ENCODE measurements around the gene MAEL. TPM values are rescaled to one million over a fixed set of nuclear protein-coding genes. Genes with fewer than 3 reads are reported as not detected.

MAEL gene
- total RNA-seq, 1 experiment from 2014 or later = not detected

DNA sequence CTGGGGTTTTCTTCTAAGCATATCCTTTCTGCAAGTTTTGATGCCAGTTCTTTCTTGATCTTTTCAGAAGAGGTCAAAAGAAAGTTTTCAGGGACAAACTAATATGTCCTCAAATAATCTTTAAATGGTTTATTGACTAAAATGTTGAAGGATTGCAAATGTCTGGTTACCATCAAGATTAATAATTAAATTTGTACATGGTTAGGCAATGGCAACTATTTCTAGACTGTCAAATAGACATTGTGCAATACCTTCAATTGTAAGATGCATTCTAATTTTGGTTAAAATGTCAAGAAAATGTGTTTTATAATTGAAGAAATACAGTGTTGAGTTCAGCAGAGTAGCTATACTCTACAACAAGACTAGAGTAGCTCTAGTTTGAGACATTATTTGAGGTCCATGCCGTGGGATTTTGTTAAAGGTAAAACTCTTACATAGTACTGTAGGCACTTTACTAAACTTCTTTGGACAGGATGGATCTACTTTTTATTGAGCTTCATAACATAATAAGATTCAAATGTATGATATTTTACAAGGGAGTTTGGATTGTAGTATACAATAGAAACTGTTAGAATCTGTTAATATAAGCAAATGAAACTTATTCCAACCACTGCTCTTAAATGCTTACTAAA is 22.6 kb downstream of the MAEL start:
- no peak overlapping the region for H3K4me3 Mint-ChIP-seq
- Histone ChIP-seq H3K18ac (ENCODE audit: insufficient read length, low read depth, low read length) (no peak overlapping the region), H3K4me1 (ENCODE audit: insufficient read depth, low read length) (no peaks in the 10 kb centered on the region), H4K8ac (replicated peaks; ENCODE audit: insufficient read length, low read depth, low read length) (no peak overlapping the region), H3T11ph (ENCODE audit: low read length) (no peak overlapping the region), H2BK15ac (ENCODE audit: low read depth, low read length) (no peak overlapping the region), H3K79me2 (ENCODE audit: insufficient read depth, low read length) (no peaks in the 10 kb centered on the region), H4K91ac (ENCODE audit: insufficient read length, low read depth, low read length) (no peak overlapping the region), H2AFZ (ENCODE audit: low read length) (no peak overlapping the region), H3K79me1 (ENCODE audit: insufficient read depth, low read depth, low read length, poor library complexity, severe bottlenecking) (no peaks in the 10 kb centered on the region), H2AK5ac (ENCODE audit: insufficient read length, low read length) (no peak overlapping the region), H3K23ac (ENCODE audit: insufficient read length, low read depth, low read length) (no peak overlapping the region), H3K9ac (ENCODE audit: extremely low read depth, insufficient read length, low read length) (no peak overlapping the region), H3K23me2 (ENCODE audit: insufficient read length, low read depth, low read length, poor library complexity, severe bottlenecking) (no peaks in the 10 kb centered on the region), H3K27me3 (ENCODE audit: insufficient read depth, low read length) (no peaks in the 10 kb centered on the region), H3K14ac (ENCODE audit: insufficient read depth, low read length) (no peak overlapping the region), H2BK20ac (ENCODE audit: low read depth, low read length, poor library complexity, severe bottlenecking) (no peak overlapping the region), H2BK12ac (ENCODE audit: insufficient read length, low read depth, low read length) (no peak overlapping the region), H4K20me1 (ENCODE audit: control insufficient read depth, insufficient read depth, insufficient read length) (no peaks in the 10 kb centered on the region), H3K4ac (ENCODE audit: low read depth, low read length) (no peak overlapping the region), H3K56ac (ENCODE audit: insufficient read length, low read depth, low read length) (no peak overlapping the region), H4K5ac (ENCODE audit: insufficient read length, low read depth, low read length) (no peak overlapping the region), H2BK5ac (ENCODE audit: insufficient read length, low read length) (no peak overlapping the region), H2BK120ac (ENCODE audit: low read depth, low read length, poor library complexity, severe bottlenecking) (no peak overlapping the region), H3K9me3 (ENCODE audit: control insufficient read depth, low read depth, low read length) (no peaks in the 10 kb centered on the region), H3K4me2 (ENCODE audit: insufficient read depth, insufficient read length, low read length) (no peak overlapping the region), H3K27ac (ENCODE audit: insufficient read length, low read depth, low read length) (no peak overlapping the region)
- TF ChIP-seq, protein P1, sequence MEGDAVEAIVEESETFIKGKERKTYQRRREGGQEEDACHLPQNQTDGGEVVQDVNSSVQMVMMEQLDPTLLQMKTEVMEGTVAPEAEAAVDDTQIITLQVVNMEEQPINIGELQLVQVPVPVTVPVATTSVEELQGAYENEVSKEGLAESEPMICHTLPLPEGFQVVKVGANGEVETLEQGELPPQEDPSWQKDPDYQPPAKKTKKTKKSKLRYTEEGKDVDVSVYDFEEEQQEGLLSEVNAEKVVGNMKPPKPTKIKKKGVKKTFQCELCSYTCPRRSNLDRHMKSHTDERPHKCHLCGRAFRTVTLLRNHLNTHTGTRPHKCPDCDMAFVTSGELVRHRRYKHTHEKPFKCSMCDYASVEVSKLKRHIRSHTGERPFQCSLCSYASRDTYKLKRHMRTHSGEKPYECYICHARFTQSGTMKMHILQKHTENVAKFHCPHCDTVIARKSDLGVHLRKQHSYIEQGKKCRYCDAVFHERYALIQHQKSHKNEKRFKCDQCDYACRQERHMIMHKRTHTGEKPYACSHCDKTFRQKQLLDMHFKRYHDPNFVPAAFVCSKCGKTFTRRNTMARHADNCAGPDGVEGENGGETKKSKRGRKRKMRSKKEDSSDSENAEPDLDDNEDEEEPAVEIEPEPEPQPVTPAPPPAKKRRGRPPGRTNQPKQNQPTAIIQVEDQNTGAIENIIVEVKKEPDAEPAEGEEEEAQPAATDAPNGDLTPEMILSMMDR (conservative IDR thresholded peaks at IDR 0.05) = no peak
- H3K9me3 Mint-ChIP-seq = no peaks in the 10 kb centered on the region
- no peaks in the 10 kb centered on the region for H3K36me3 Mint-ChIP-seq (ENCODE audit: insufficient read depth in 1 of 3, low read depth in 3 of 3)
- no peaks in the 10 kb centered on the region; the same call in 1 of the 2 replicates for H3K27me3 Mint-ChIP-seq (ENCODE audit: low read depth)
- H3K4me1 Mint-ChIP-seq = peaks cover 6 to 12% of the 10 kb centered on the region in 2 experiments; a peak in 3 of 4 replicates
- WGBS (ENCODE audit: extremely low coverage, insufficient read length, low lambda C conversion rate) = no CpG with 5 or more reads among the region's 1 CpG
- DNase-seq = no peak
- H3K27ac Mint-ChIP-seq = no peak overlapping the region

All from H9 (cell line).